ENCODE results near the gene AQP12A. TPM values are rescaled to one million over a fixed set of nuclear protein-coding genes. Genes with fewer than 3 reads are reported as not detected.

Gene AQP12A
- polyA plus RNA-seq, 1 donor (not counting 4 experiments of a cell fraction or from before 2014, with no cell fraction given), result not detected

DNA sequence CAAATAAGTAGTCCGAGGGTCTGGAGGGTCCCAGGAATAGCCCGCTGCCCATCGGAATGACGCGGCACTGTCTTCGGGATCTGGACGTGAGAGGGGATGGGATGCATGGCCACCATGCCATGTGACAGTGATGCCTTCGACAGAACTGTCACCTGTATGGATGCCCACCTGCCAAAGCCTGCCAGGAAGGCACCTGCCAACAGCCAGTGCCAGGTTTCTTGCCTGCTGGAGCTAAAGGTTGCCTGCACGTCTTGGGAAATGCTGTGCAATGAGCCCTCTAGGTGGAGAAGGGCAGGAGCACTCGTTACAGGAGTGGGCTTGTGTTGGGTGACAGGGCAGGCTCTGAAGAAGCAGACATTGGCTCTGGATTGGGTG lies 45.9 kb upstream of the AQP12A start:
- dilution Hi-C loops (cut with MboI; ENCODE audit: extremely low pct_ligation_motif_present, low sequenced_read_pairs), result no loop called here
- FAIRE-seq (no peak), DNase-seq (ENCODE audit: low read depth, low spot score) (no peak)
- H3K27me3 ChIP-seq (ENCODE audit: control insufficient read depth, extremely low read depth, insufficient read depth, low read length), result peaks cover 45% of the 10 kb centered on the region
- H3K4me2 ChIP-seq (ENCODE audit: control insufficient read depth, extremely low read depth, insufficient read depth, low read depth, low read length), result no peak overlapping the region
- no peaks in the 10 kb centered on the region for H3K79me2 ChIP-seq (ENCODE audit: control insufficient read depth, insufficient read depth, low read length)
- no peak overlapping the region for H2AFZ ChIP-seq (ENCODE audit: control insufficient read depth, low read length)
- TF ChIP-seq, protein P1, sequence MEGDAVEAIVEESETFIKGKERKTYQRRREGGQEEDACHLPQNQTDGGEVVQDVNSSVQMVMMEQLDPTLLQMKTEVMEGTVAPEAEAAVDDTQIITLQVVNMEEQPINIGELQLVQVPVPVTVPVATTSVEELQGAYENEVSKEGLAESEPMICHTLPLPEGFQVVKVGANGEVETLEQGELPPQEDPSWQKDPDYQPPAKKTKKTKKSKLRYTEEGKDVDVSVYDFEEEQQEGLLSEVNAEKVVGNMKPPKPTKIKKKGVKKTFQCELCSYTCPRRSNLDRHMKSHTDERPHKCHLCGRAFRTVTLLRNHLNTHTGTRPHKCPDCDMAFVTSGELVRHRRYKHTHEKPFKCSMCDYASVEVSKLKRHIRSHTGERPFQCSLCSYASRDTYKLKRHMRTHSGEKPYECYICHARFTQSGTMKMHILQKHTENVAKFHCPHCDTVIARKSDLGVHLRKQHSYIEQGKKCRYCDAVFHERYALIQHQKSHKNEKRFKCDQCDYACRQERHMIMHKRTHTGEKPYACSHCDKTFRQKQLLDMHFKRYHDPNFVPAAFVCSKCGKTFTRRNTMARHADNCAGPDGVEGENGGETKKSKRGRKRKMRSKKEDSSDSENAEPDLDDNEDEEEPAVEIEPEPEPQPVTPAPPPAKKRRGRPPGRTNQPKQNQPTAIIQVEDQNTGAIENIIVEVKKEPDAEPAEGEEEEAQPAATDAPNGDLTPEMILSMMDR (optimal IDR thresholded peaks at IDR 0.05 in 1 of 3, IDR thresholded peaks at IDR 0.05 in 1 of 3, conservative IDR thresholded peaks at IDR 0.05 in 1 of 3; ENCODE audit: extremely low read depth in 1 of 3, insufficient read depth in 2 of 3, low read length in 3 of 3), result no peak
- no peak for TF ChIP-seq EZH2 (IDR thresholded peaks at IDR 0.05; ENCODE audit: low read length)
- H4K20me1 ChIP-seq (ENCODE audit: control insufficient read depth, extremely low read depth, insufficient read depth, low read length), result no peaks in the 10 kb centered on the region
- no peaks in the 10 kb centered on the region for H3K4me1 ChIP-seq (ENCODE audit: control insufficient read depth, extremely low read depth, insufficient read depth, low read length)
- H3K9me3 ChIP-seq (ENCODE audit: control insufficient read depth, low read depth, low read length), result no peaks in the 10 kb centered on the region
- H3K9ac ChIP-seq (ENCODE audit: control insufficient read depth, extremely low read depth, insufficient read depth, low read length), result no peak overlapping the region
- no peaks in the 10 kb centered on the region for H3K9me1 ChIP-seq (ENCODE audit: control insufficient read depth, extremely low read depth, insufficient read depth, low read length)
- H3K4me3 ChIP-seq (ENCODE audit: control insufficient read depth in 2 of 3, extremely low read depth in 1 of 3, insufficient read depth in 2 of 3, low read depth in 1 of 3, low read length in 3 of 3), result no peak overlapping the region
- H3K27ac ChIP-seq (ENCODE audit: control insufficient read depth, insufficient read depth, low read length), result no peak overlapping the region
- H3K36me3 ChIP-seq (ENCODE audit: control insufficient read depth in 2 of 2, extremely low read depth in 1 of 2, insufficient read depth in 2 of 2, low read length in 2 of 2), result no peaks in the 10 kb centered on the region

- Histone ChIP-seq H4K20me1 (ENCODE audit: control insufficient read depth, extremely low read depth, insufficient read depth, low read length) (no peaks in the 10 kb centered on the region), H3K79me2 (ENCODE audit: control insufficient read depth, insufficient read depth, low read length) (no peaks in the 10 kb centered on the region), H3K9me3 (ENCODE audit: control insufficient read depth, low read depth, low read length) (no peaks in the 10 kb centered on the region), H3K4me1 (ENCODE audit: control insufficient read depth, extremely low read depth, insufficient read depth, low read length) (no peaks in the 10 kb centered on the region), H3K27ac (ENCODE audit: control insufficient read depth, insufficient read depth, low read length) (no peak overlapping the region), H2AFZ (ENCODE audit: control insufficient read depth, low read length) (no peak overlapping the region), H3K4me3 (ENCODE audit: control insufficient read depth in 2 of 3, extremely low read depth in 1 of 3, insufficient read depth in 2 of 3, low read depth in 1 of 3, low read length in 3 of 3) (no peak overlapping the region), H3K36me3 (ENCODE audit: control insufficient read depth in 2 of 2, extremely low read depth in 1 of 2, insufficient read depth in 2 of 2, low read length in 2 of 2) (no peaks in the 10 kb centered on the region), H3K9me1 (ENCODE audit: control insufficient read depth, extremely low read depth, insufficient read depth, low read length) (no peaks in the 10 kb centered on the region), H3K4me2 (ENCODE audit: control insufficient read depth, extremely low read depth, insufficient read depth, low read depth, low read length) (no peak overlapping the region), H3K9ac (ENCODE audit: control insufficient read depth, extremely low read depth, insufficient read depth, low read length) (no peak overlapping the region), H3K27me3 (ENCODE audit: control insufficient read depth, extremely low read depth, insufficient read depth, low read length) (peaks cover 46% of the 10 kb centered on the region)
- no peak for FAIRE-seq
- TF ChIP-seq, protein P1 (optimal IDR thresholded peaks at IDR 0.05 in 1 of 3, IDR thresholded peaks at IDR 0.05 in 1 of 3, conservative IDR thresholded peaks at IDR 0.05 in 1 of 3; ENCODE audit: extremely low read depth in 1 of 3, insufficient read depth in 2 of 3, low read length in 3 of 3), result no peak
- no peak for TF ChIP-seq EZH2 (IDR thresholded peaks at IDR 0.05; ENCODE audit: low read length)
- no peak for DNase-seq (ENCODE audit: low read depth, low spot score)
- dilution Hi-C loops (cut with MboI; ENCODE audit: extremely low pct_ligation_motif_present, low sequenced_read_pairs), result no loop called here
Measured at GRCh38 chr2:240646176-240646899, 45.3 kb upstream of the AQP12A start.
